A673 (cell line): ENCODE results near the gene RAN. TPM values are rescaled to one million over a fixed set of nuclear protein-coding genes. Genes with fewer than 3 reads are reported as not detected.

Experiments
- BruUV-seq: library from RNA; stranded (reverse); fragments of 400-500 nt; replicated peaks from 2 replicates; lab custom pipeline; 2021; lab: Mats Ljungman, UMichigan
- CTCF ChIA-PET: fragments of 300-600 bp; sonication (Branson Sonifier 250); formaldehyde crosslinking; loops from one replicate; lab custom pipeline; 2022; ENCODE audit warnings: antibody characterized with exemption; lab: Charles Lee
- POLR2A ChIA-PET: fragments of 300-600 bp; sonication (Branson Sonifier 250); formaldehyde crosslinking; loops from one replicate; lab custom pipeline; 2022; ENCODE audit warnings: antibody characterized with exemption; ENCODE audit not compliant: low non-redundant PET; lab: Charles Lee
- DNase-seq: peaks from one replicate; pipeline ENCODE4 v3.0.0-alpha.2; 2015; ENCODE audit warnings: low spot score
- H3K27ac ChIP-seq: fragments of 200-600 bp; sonication (generic); 2 replicates; pipeline ENCODE4 v1.5.1; 2016; ENCODE audit warnings: mixed run types, low read depth, mild to moderate bottlenecking, mixed read lengths, antibody characterized with exemption, low read length; ENCODE audit not compliant: poor library complexity, severe bottlenecking
- H3K27me3 ChIP-seq: fragments of 200-600 bp; sonication (generic); replicated peaks from 2 replicates; pipeline ENCODE4 v1.6.1; 2017; ENCODE audit warnings: mixed run types, low read depth, mild to moderate bottlenecking, mixed read lengths, antibody characterized with exemption, low read length; ENCODE audit not compliant: insufficient read depth, poor library complexity
- H3K36me3 ChIP-seq: fragments of 200-600 bp; sonication (generic); 2 replicates; pipeline ENCODE4 v1.6.1; 2016; ENCODE audit warnings: mixed run types, mild to moderate bottlenecking, mixed read lengths, antibody characterized with exemption, low read length; ENCODE audit not compliant: insufficient read depth, poor library complexity, severe bottlenecking
- H3K4me1 ChIP-seq: fragments of 200-600 bp; sonication (generic); 2 replicates; pipeline ENCODE4 v1.6.1; 2017; ENCODE audit warnings: mixed run types, mild to moderate bottlenecking, mixed read lengths, antibody characterized with exemption, low read length; ENCODE audit not compliant: insufficient read depth, poor library complexity, severe bottlenecking
- H3K4me3 ChIP-seq: fragments of 200-600 bp; sonication (generic); 2 replicates; pipeline ENCODE4 v1.5.1; 2016; ENCODE audit warnings: low read depth, mixed run types, mild to moderate bottlenecking, mixed read lengths, low read length; ENCODE audit not compliant: poor library complexity, severe bottlenecking
- H3K9me3 ChIP-seq: fragments of 200-600 bp; sonication (generic); 2 replicates; pipeline ENCODE4 v1.6.1; 2016; ENCODE audit warnings: mixed run types, low read depth, mild to moderate bottlenecking, mixed read lengths, antibody characterized with exemption, low read length; ENCODE audit not compliant: poor library complexity, severe bottlenecking
- EZH2 ChIP-seq: fragments of 200-600 bp; sonication (generic); IDR thresholded peaks from 2 replicates; pipeline ENCODE4 v1.6.1; 2017; ENCODE audit warnings: borderline replicate concordance, low read depth, mild to moderate bottlenecking, mixed read lengths, antibody characterized with exemption, low read length; ENCODE audit not compliant: poor library complexity, severe bottlenecking
- intact Hi-C: fragments of 100-400 bp; cut with micrococcal nuclease; formaldehyde crosslinking; loops from one replicate; pipeline ENCODE4 v1.10.0; 2022; ENCODE audit not compliant: unreplicated experiment
- total RNA-seq: library from RNA; stranded (reverse); gene quantifications from 2 replicates; pipeline ENCODE4 v1.2.3, GENCODE V29; 2021
- TF ChIP-seq, protein P1 (sequence below): fragments of 300-800, 200-600 bp; sonication (generic); conservative IDR thresholded peaks from 2 replicates; pipeline ENCODE4 v1.5.1; 2017; ENCODE audit warnings: low read depth, mild to moderate bottlenecking, antibody characterized with exemption, low read length, moderate library complexity, mixed read lengths

Gene RAN
- total RNA-seq, 1 experiment from 2014 or later = 1,894 TPM

- TF ChIP-seq EZH2 = no peak
- TF ChIP-seq, protein P1, sequence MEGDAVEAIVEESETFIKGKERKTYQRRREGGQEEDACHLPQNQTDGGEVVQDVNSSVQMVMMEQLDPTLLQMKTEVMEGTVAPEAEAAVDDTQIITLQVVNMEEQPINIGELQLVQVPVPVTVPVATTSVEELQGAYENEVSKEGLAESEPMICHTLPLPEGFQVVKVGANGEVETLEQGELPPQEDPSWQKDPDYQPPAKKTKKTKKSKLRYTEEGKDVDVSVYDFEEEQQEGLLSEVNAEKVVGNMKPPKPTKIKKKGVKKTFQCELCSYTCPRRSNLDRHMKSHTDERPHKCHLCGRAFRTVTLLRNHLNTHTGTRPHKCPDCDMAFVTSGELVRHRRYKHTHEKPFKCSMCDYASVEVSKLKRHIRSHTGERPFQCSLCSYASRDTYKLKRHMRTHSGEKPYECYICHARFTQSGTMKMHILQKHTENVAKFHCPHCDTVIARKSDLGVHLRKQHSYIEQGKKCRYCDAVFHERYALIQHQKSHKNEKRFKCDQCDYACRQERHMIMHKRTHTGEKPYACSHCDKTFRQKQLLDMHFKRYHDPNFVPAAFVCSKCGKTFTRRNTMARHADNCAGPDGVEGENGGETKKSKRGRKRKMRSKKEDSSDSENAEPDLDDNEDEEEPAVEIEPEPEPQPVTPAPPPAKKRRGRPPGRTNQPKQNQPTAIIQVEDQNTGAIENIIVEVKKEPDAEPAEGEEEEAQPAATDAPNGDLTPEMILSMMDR = no peak
- Histone ChIP-seq H3K36me3 (no peaks in the 10 kb centered on the region), H3K27ac (no peak overlapping the region), H3K4me3 (no peak overlapping the region), H3K4me1 (peaks cover 13% of the 10 kb centered on the region), H3K27me3 (no peaks in the 10 kb centered on the region), H3K9me3 (no peaks in the 10 kb centered on the region)
- no TSS peak for BruUV-seq
- intact Hi-C loops = loop anchor here (5.0 kb wide), 1 partner anchor 37 kb away; the partner anchor contains the start of gene RAN
- DNase-seq = no peak
- ChIA-PET CTCF (interaction anchor here (0.6 kb wide), 1 partner anchor 9 kb away, joined by 3 read pairs; no protein-coding TSS in a partner anchor), POLR2A (interaction anchor here (0.6 kb wide), 1 partner anchor 38 kb away, joined by 5 read pairs; no protein-coding TSS in a partner anchor)
These were observed 36.4 kb upstream of the RAN start for GRCh38 chr12:130835436-130835835.

GRCh38 chr12:130838284-130838950 is 33.4 kb upstream of the RAN start:
- Histone ChIP-seq H3K4me1 (peaks cover 18% of the 10 kb centered on the region), H3K9me3 (no peaks in the 10 kb centered on the region), H3K27me3 (no peaks in the 10 kb centered on the region), H3K27ac (peak overlapping the region; percentile 73), H3K36me3 (no peaks in the 10 kb centered on the region), H3K4me3 (peak overlapping the region; percentile 79)
- BruUV-seq = no TSS peak
- ChIA-PET POLR2A (interaction anchor here (0.5 kb wide), 1 partner anchor 15 kb away, joined by 4 read pairs; no protein-coding TSS in a partner anchor), CTCF (no interaction called here)
- intact Hi-C loops = loop anchor here (5.0 kb wide), 1 partner anchor 34 kb away; the partner anchor contains the start of gene RAN
- TF ChIP-seq, protein P1 = no peak
- TF ChIP-seq EZH2 = no peak
- peak; percentile 18 for DNase-seq

- H3K27me3 ChIP-seq = no peaks in the 10 kb centered on the region
- no TSS peak for BruUV-seq
- POLR2A ChIA-PET = no interaction called here
- H3K27ac ChIP-seq = peak within 1 kb of the TSS; percentile 73
- intact Hi-C loops = loop anchor here (5.0 kb wide), 1 partner anchor 33 kb away; the partner anchor contains the start of gene RAN
- CTCF ChIA-PET = no interaction called here
- TF ChIP-seq, protein P1 = peak; percentile 45
- no peak for TF ChIP-seq EZH2
- no peaks in the 10 kb centered on the region for H3K36me3 ChIP-seq
- peak; percentile 86 for DNase-seq
- peaks cover 18% of the 10 kb centered on the region for H3K4me1 ChIP-seq
- no peaks in the 10 kb centered on the region for H3K9me3 ChIP-seq
- peak within 1 kb of the TSS; percentile 79 for H3K4me3 ChIP-seq
These were observed 32.7 kb upstream of the RAN start, which contains the start of gene STX2 for GRCh38 chr12:130838951-130839769. STX2 (minus strand) TSS chr12:130839250; CDS start chr12:130839099, 151 bp downstream.
